ENCODE data around the gene FRMPD4.

The FRMPD4 gene

DNA sequence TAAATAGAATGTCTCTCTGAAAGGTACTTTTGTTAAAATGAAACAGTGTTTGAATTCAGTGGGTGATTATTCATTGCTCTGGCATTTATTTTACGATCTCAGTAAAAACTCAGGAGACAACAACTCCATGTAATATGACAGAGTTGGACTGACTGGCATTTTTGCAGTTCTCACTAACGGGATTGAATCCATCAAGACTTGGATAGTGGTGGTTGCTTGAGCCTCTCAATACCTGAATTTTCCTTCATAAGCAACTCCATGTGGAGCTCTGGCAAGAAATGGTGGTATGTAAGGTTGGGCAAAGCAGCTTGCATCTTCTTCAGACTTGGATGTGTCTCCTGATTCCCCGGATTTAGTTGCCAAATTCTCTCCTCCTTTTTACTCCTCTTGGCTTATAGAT lies 72.7 kb downstream of the FRMPD4 start:
- peak; percentile 15 for DNase-seq (ENCODE audit: low read depth)

DNA sequence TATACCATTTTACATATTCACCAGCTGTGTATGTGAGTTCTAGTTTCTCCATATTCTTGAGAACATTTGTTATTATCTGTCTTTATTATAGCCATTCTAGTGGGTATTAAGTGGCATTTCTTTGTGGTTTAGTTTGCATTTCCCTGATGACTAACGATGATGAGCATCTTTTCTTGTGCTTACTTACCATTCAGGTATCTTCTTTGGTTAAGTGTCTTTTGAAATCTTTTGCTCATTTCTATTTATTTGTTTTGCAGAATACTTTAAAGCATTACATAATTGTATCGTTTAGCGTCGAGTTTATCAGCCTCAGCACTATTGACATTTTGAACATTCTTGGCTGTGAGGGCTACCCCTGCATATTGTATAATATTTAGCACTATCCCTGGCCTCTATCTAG lies 85.4 kb downstream of the FRMPD4 start:
- peak; percentile 37 for DNase-seq (ENCODE audit: low read depth)

DNA sequence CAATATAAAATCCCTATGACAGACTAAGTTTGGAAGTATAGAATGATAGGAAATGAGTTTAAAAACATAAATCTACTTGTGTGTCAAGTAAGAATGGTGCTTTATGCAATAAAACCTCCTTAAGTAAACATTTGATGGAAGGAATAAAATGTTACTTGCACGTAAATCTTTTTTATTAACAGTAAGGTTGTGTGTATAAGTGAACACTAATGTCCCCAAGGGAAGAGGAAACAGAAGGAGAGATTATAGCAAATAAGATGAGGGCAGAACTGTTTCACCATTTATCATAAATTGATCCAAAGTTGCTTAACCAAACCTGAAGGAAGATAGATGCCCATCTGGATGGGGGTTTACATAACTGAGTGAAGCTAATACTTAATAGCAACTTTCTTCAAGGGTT lies 86.8 kb downstream of the FRMPD4 start:
- no peak for DNase-seq (ENCODE audit: low read depth)

DNA sequence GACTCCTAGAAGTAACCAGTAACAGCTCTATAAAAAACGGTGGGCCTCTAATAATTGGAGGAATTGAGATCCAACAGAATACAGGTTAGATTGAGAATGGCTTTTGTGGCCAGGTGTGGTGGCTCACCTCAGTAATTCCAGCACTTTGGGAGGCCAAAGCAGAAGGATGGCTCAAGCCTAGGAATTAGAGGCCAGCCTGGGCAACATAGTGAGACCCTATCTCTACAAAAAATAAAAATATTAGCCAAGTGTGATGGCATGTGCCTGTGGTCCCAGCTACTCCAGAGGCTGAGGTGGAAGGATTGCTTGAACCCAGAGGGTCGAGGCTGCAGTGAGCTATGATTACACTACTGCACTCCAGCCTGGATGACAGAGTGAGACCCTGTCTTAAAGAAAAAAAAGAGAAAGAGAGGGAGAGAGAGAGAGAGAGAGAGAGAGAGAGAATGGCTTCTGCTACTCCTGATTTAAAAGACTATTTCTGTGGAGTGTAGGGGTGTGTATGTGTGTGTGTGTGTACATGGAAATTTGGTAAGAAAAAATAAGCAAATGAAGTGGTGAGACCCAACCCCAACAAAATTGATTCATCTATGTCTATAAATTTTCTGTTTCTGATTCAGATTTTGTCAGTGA lies 89.3 kb downstream of the FRMPD4 start:
- no peak for DNase-seq (ENCODE audit: low read depth)

DNA sequence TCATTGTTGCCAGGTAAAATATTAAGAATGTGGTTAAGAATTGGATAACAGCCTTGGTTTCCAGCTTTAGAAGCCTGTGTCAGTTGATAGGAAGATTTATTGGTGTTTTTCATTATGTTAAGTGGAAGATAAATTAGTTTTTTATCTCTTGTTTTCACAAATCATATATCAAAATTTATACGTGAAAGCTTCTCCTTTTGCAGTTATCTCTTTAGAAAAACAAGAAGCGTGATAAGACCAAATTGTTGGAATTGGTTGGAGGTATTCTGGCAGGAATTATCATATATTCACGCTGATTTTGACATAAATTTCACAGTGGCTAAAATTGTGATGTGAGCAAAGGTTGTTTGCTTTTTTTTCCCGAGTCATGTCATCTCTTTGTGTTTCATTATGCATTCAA lies 90.6 kb downstream of the FRMPD4 start:
- no peak for DNase-seq (ENCODE audit: low read depth)

DNA sequence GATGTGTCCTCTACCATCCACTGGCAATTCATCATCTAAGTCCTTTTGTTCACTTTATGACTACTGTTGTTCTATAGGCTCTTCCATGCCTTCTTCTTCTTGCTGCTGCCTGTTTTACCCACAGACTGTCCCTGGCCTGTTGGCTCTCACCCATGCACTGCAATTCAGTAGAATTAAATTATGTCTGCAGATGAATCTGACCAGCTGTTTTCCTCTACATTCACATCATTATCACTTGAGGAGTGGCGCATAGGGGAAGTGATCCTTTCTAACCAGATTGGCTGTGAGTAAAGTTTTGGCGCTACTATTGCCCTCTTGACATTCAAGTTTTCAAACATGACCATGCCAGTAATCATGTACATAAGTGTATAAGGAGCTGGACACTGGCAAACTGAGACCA lies 91.7 kb downstream of the FRMPD4 start:
- no peak for DNase-seq (ENCODE audit: low read depth)

DNA sequence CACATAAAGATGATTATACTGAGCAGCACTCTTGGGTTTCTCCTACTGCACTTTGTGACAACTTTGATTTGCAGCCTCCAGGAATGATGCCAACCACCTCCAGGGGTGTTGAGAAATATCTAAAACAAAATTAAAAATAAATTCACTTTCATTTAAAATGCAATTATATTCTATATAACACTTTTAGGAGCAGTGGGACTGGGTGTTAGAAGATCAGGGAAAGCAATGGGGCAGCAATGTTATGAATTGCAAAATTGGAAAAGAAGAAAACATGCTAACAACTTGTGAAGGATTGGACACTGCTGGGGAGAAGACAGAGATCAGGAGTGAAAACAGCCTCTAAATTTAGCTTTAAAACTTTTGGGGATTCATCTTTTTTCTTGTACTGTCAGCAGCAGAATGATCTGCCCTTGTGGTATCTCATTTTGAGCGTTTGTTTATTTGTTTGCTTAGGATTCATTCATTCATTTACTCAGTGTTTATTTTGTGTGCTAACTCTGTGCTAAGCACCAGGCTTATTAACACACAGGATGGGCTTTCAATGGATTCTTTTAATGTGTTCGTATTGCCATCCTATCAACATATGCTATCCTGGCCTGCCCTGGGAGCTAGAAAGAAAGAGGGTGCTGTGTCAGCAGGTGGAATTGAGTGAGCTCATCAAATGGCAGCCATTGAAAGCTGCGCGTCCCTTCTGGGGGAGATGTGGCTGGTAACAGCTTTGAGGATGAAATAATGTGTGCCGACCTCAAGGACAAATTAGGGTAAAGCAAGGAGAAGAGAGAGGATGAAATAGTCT lies 96.5 kb downstream of the FRMPD4 start:
- DNase-seq (ENCODE audit: low read depth) = no peak

DNA sequence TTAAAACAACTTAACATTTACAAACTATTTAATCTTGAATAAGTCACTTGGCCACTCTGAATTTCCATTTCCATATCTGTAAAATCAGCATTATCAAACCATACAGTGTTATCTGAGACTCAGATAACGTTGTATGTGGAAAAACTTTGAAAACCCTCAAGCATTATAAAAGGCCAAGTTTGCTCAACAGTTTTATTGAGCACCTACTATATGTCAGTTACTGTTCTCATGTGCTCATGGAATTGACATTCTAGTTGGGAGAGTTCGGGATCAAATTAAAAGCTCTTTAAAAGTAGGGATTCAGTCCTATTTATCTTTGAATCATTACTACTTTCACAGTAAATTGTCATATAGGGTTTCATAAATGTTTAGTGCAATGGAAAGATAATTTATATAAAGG lies 97.9 kb downstream of the FRMPD4 start:
- DNase-seq (ENCODE audit: low read depth) = no peak

DNA sequence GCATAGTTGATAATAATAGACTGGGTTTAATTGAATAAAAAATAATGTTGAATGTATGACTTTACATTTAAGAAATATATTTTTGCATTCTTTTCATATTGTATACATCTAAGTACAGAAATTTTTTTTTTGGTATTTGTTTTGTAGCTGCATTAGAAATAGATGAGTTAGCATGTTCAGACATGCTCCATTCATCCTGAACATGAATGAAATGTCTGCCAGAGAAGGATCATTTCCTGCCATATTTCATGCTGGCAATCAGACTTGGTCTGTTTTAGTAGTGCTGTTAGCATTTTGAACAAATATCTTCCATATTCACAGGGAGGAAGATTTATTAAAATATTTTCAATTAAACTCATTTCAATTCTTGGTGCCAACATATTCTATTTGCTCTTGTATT lies 98.9 kb downstream of the FRMPD4 start:
- no peak for DNase-seq (ENCODE audit: low read depth)

DNA sequence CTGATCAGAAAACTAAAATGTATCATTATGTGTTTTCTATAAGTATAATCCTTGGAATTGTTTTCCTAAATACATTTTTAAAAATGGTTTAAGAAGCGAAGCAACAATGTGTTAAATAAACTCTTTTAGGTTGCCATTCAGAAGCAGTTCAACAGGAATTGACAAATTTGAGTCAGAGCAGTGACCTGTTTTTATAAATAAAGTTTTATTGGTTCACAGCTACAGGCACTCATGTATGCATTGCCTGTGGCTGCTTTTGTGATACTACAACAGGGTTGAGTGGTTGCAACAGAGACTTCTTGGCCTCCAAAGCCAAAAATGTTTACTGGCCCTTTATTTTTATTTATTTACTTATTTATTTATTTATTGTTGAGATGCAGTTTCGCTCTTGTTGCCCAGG lies 99.5 kb downstream of the FRMPD4 start:
- no peak for DNase-seq (ENCODE audit: low read depth)

DNA sequence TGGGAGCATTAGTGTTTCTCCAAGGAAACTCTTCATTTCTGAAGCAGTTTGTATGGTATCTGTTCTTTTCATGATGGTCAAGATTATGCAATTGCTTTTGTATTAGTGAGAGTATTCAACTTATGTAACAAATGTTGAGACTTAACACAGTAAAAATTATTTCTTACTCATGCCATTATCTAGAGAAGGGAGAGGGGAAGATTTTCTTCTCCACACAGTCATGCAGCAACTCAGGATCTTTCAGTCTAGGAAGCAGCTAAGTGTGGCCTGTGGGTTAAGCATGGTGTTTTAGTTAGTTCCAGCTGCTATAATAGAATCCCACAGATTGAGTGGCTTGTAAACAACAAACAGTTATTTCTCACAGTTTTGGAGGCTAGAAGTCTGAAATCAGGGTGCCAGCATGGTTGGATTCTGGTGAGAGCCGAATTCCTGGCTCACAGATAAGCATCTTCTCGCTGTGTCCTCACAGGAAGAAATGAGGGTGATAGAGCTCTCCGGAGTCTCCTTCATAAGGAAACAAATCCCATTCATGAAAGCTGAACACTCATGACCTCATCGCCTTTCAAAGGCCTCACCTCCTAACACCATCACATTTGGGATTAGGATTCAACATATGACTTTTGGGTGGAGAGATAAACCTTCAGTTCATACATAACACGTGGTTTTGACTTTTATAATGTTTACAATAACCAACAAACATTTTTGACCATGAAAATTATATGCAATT lies 101.2 kb downstream of the FRMPD4 start:
- DNase-seq (ENCODE audit: low read depth) = no peak

DNA sequence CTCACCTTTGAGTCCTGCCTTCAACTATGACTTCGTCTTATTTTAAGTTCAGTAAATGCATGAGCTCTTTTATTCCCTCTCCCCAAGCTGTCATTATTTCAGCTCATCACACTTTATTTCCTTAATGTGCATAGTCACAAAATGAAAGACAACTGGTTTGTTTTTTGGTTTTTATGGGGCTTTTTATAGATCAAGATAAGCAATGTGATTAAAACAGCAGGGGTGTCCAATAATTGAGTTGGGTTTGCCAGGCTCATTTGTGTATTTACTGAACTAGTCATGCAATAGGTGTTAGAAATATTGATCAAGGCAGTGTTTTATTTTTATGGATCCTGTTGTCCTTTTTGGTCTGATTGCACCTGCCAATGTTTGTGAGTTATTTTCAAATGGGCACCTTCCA lies 102.2 kb downstream of the FRMPD4 start:
- no peak for DNase-seq (ENCODE audit: low read depth)

DNA sequence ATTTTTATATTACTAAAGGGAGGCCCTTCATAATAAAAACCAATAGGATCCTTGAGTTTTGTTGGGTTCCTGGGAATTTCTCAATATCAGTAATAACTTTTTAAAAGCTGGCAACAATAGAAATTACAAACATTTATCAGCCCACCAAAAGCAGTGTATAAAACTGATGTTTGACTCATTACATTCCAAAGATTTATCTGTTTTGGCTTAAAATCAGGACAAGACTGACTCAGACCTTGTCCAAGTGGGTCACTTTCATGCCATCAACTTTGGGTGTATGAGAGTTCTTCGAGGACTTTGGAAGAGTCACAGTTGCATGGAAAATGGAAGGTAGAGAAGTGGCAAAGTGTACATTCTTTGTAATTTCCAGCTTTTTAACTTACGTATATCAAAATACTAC lies 102.8 kb downstream of the FRMPD4 start:
- no peak for DNase-seq (ENCODE audit: low read depth)

DNA sequence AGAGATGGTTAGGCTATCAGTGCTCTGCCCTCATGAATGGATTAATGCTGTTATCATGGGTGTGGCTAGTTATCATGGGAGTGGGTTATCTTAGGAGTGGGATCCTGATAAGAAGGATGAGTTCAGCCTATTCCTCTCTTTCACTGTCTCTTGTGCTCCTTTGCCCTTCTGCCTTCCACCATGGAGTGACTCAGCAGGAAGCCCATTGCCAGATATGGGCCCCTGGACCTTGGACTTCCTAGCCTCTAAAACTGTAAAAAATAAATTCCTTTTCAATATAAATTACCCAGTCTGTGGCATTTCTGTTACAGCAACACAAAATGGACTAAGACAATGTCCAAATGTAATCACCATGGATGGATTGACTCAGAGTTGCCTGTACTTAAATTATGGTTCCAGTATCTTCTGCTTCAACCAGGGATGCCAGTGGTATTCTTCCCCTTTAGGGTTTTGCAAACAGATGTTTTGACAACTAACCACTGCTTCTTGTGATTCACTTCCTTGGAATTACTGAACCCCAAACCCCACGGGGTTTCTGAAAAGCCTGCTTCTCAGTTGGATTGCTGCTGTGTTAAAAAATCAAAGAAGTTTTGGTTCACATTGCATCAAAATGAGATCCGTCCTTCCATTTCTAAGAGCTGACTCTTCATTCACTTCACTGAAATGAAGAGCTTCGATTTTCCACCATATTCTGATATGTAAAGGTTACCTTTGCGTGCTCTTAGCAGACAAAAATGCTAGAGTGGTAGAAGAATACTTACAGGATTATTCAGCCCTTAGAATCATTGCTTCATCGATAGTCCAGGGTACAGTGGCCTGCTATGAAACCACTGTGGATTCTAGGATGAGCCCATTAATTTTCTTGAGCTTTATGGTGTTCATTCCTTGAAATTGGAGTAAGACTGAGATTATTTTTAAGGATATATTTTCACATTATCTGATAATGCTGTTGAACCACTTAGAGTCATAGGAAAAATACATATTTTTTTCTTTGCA lies 107.7 kb downstream of the FRMPD4 start:
- peak; percentile 58 for DNase-seq (ENCODE audit: low read depth)

DNA sequence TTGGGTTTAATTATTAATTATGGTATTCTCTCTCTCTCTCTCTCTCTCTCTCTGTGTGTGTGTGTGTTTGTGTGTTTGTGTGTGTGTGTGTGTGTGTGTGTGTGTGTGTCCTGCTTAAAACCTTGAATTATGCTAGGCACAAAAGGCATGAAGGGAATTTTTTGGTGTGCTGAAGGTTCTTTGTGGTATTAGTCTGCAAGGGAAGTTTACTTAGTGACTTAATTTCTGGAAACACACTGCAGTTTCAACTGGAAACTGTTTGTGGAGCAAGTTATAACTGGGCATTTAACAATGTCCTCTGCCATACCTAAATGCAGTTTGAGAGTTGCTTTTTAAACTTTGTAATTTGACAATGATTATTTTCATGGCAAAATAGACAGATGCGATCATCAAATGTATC lies 111.7 kb downstream of the FRMPD4 start:
- no peak for DNase-seq (ENCODE audit: low read depth)

DNA sequence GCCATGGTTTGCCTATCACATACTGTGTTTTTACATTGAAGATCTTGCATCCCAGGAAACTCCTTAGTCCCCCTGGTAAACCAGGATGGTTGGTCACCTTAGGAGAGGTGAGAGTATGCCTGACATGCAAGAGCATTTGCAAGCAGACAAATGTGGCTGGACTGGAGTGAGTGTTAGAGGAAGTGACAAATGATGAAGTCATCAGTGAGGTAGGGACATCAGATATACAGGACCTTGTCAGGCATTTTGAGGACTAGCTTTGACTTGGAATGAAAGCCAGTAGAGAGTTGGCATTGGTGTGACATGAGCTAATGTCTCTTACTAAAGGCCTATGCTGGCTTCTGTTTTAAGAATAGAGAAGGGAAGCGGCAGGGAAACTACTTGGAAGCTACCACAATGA lies 124.9 kb downstream of the FRMPD4 start:
- no peak for DNase-seq (ENCODE audit: low read depth)

DNA sequence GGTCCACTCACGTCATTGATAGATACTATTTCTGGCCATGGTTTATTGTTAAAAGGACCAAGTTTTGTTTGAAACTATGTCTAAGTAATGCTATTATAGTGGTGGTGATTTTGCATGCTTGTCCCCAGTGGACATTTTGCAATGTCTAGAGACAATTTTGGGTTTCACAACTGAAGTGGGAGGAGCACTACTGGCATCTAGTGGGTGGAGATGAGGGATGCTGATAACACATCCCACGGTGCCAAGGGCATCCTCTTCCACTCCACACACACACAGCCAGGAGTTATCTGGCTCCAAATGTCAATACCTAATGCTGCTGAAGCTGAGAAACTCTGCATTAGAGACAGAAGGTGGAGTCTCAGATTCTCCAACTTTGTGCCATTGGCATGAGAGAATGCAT lies 131.2 kb downstream of the FRMPD4 start:
- no peak for DNase-seq (ENCODE audit: low read depth)

DNA sequence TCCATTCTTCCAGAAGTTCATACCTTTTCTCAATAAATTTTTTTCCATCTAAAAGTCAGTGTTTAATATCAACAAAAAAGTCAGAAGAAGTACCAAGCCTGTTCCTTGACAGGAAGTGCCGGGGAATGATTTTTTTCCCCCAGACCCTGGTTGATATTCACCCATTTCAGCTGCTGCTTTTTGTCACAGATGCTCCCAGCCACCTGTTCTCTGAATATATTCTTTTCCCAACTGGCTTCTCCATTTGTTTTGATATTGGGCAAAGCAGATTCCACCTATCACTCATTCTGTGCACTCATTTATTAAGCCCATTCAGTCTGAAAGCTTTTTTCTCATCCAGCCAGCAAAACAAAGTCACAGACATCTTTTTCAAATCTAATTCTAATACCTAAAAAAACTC lies 139.9 kb downstream of the FRMPD4 start:
- DNase-seq (ENCODE audit: low read depth) = no peak

DNA sequence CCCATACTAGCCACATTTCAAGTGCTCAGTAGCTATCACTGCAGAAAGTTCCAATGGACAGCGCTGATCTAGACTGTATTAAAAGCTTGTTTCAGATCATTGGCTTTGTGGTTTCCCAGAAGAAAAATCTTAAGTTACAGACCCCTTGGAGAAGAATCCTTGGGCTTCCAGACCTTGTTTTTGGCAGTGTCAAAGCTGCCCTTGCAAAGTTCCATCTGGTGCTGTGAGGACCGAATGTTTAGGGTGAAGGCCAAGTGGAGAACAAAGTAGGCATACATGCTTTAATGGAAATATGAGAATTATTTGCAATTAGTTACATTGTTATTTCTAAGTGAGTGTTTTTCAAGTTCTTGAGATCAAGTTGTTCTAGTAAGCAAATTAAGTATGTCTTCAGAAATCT lies 144.7 kb downstream of the FRMPD4 start:
- no peak for DNase-seq (ENCODE audit: low read depth)

DNA sequence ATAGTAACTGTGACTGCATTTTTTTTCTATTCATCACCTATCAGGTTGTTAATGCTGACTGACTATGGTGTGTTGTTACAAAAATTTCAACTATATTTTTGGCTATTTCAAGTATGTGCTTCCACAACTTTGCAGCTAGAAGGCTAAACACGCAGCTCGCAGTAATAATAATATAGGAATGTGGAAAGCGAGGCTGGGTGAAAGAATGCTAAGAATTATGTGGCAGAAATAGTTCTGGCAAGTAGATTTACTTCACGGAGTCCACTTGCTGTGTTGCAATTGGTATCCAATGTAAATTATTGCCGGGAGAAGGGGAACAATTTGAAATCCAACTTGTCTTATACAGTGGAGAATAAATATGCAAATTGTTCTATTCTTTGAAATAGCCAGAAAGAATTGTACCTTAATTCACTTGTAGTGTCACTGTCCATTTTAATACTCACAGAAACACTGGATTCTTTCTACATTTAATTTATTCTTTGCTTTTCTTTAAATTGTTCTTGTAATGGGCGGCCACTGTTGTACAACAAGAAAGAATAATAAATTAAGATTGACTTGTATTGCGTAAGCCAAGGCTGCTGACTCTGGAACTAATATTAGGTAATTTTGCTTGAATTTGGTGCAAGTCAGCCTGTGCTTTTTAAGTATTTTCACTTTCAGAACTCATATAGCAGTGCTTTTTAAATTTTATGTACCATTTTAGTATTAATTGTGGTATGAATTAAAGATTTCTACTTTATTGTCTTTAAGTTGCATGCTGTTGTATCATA lies 154.9 kb downstream of the FRMPD4 start:
- DNase-seq (ENCODE audit: low read depth) = no peak

DNA sequence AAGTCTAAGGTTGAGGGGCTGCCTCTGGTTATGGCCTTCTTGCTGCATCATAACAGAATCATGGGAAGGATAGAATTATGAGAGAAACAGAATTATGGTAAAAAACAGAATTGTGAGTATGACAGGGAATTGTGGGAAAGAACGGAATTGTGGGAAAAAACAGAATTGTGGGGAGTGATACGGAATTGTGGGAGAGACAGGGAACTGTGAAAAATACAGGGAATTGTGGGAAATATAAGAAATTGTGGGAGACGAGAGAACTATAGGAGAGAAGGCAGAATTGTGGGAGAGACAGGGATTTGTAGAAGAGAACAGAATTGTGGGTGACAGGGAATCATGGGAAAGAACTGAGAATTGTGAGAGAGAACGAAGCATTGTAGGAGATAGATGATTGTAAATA lies 159.1 kb downstream of the FRMPD4 start:
- no peak for DNase-seq (ENCODE audit: low read depth)

Data from HS-5 (cell line).